ENCODE measurements around the gene IRF4.

The IRF4 gene

GRCh38 chr6:391559-392440 lies at the start of gene IRF4:
IRF4 (plus strand) TSS chr6:391752; CDS start chr6:393153, 1,401 bp downstream.
- no peak for DNase-seq

GRCh38 chr6:341914-342831 lies 49.4 kb upstream of the IRF4 start:
- no peak for DNase-seq

- no peak for DNase-seq
Observed at GRCh38 chr6:342832-343179, 48.7 kb upstream of the IRF4 start.

- no peak for DNase-seq
Observed at GRCh38 chr6:343226-343935, 48.2 kb upstream of the IRF4 start.

GRCh38 chr6:343960-344815 lies 47.4 kb upstream of the IRF4 start:
- DNase-seq = no peak

- no peak for DNase-seq
Observed at GRCh38 chr6:344816-345340, 46.7 kb upstream of the IRF4 start.

GRCh38 chr6:345747-346385 lies 45.7 kb upstream of the IRF4 start:
- no peak for DNase-seq

- no peak for DNase-seq
Observed at GRCh38 chr6:346386-347030, 45.0 kb upstream of the IRF4 start.

GRCh38 chr6:347232-347631 lies 44.3 kb upstream of the IRF4 start:
- no peak for DNase-seq

- DNase-seq = no peak
Observed at GRCh38 chr6:347951-348859, 43.3 kb upstream of the IRF4 start.

- DNase-seq = no peak
Observed at GRCh38 chr6:348860-349396, 42.6 kb upstream of the IRF4 start.

GRCh38 chr6:349491-349921 lies 42.0 kb upstream of the IRF4 start:
- no peak for DNase-seq

- no peak for DNase-seq
Observed at GRCh38 chr6:350371-350770, 41.2 kb upstream of the IRF4 start.

- no peak for DNase-seq
Observed at GRCh38 chr6:351011-351866, 40.3 kb upstream of the IRF4 start.

- no peak for DNase-seq
Observed at GRCh38 chr6:351867-352289, 39.7 kb upstream of the IRF4 start.

GRCh38 chr6:352474-352873 lies 39.1 kb upstream of the IRF4 start:
- no peak for DNase-seq

GRCh38 chr6:352896-353470 lies 38.6 kb upstream of the IRF4 start:
- no peak for DNase-seq
